GM21528 (cell line): Measurements from ENCODE around the gene GSDME.

Source experiments
- ATAC-seq: cut with Tn5 transposase; IDR thresholded peaks from one replicate; pipeline ENCODE4 v1.9.1; 2021; ENCODE audit warnings: mild to moderate bottlenecking, moderate library complexity; ENCODE audit not compliant: unreplicated experiment, low FRiP score

The GSDME gene

GRCh38 chr7:24707988-24708615, 49.2 kb downstream of the GSDME start:
- ATAC-seq = no peak

GRCh38 chr7:24706211-24707170, 50.8 kb downstream of the GSDME start:
- no peak for ATAC-seq

- ATAC-seq = no peak
These were observed 51.8 kb downstream of the GSDME start for GRCh38 chr7:24705461-24705954.

GRCh38 chr7:24704311-24704710, 53.0 kb downstream of the GSDME start:
- ATAC-seq = no peak

- no peak for ATAC-seq
These were observed 54.0 kb downstream of the GSDME start for GRCh38 chr7:24703296-24703695.

- ATAC-seq = no peak
These were observed 54.5 kb downstream of the GSDME start for GRCh38 chr7:24702755-24703154.

- no peak for ATAC-seq
These were observed 55.7 kb downstream of the GSDME start for GRCh38 chr7:24701261-24702235.

- ATAC-seq = no peak
These were observed 56.6 kb downstream of the GSDME start for GRCh38 chr7:24700521-24701260.

- ATAC-seq = no peak
These were observed 58.6 kb downstream of the GSDME start for GRCh38 chr7:24698531-24699266.

GRCh38 chr7:24697416-24697815, 59.8 kb downstream of the GSDME start:
- no peak for ATAC-seq

GRCh38 chr7:24692592-24692991, 64.7 kb downstream of the GSDME start:
- no peak for ATAC-seq

GRCh38 chr7:24690251-24690650, 67.0 kb downstream of the GSDME start:
- no peak for ATAC-seq

GRCh38 chr7:24685708-24686107, 71.6 kb downstream of the GSDME start:
- no peak for ATAC-seq

- ATAC-seq = no peak
These were observed 86.5 kb downstream of the GSDME start for GRCh38 chr7:24670782-24671181.

- no peak for ATAC-seq
These were observed 87.2 kb downstream of the GSDME start for GRCh38 chr7:24669971-24670591.

GRCh38 chr7:24668927-24669635, 88.2 kb downstream of the GSDME start:
- ATAC-seq = no peak

- no peak for ATAC-seq
These were observed 91.5 kb downstream of the GSDME start for GRCh38 chr7:24665564-24666294.
